NAMALWA (cell line): ENCODE measurements around the gene TEKT2.

ENCODE experiments used
- DNase-seq: peaks from one replicate; pipeline ENCODE4 v3.0.0-alpha.2; 2015; ENCODE audit warnings: low spot score

TEKT2 gene

GRCh38 chr1:36106269-36106668 is 22.4 kb downstream of the TEKT2 start:
- DNase-seq = no peak

GRCh38 chr1:36107394-36107793 is 23.5 kb downstream of the TEKT2 start:
- DNase-seq = no peak

GRCh38 chr1:36108314-36108713 is 24.4 kb downstream of the TEKT2 start:
- no peak for DNase-seq

GRCh38 chr1:36109041-36109679 is 25.3 kb downstream of the TEKT2 start:
- DNase-seq = no peak

- DNase-seq = no peak
Measured at GRCh38 chr1:36111151-36111550, 27.3 kb downstream of the TEKT2 start.

GRCh38 chr1:36112823-36113222 is 28.9 kb downstream of the TEKT2 start:
- no peak for DNase-seq

GRCh38 chr1:36114371-36114770 is 30.5 kb downstream of the TEKT2 start:
- DNase-seq = no peak

- DNase-seq = no peak
Measured at GRCh38 chr1:36115200-36115669, 31.3 kb downstream of the TEKT2 start.

- no peak for DNase-seq
Measured at GRCh38 chr1:36115931-36116330, 32.0 kb downstream of the TEKT2 start.

- DNase-seq = no peak
Measured at GRCh38 chr1:36116901-36117300, 33.0 kb downstream of the TEKT2 start.

GRCh38 chr1:36118447-36119204 is 34.7 kb downstream of the TEKT2 start:
- no peak for DNase-seq

GRCh38 chr1:36119456-36119855 is 35.6 kb downstream of the TEKT2 start:
- DNase-seq = no peak

- DNase-seq = no peak
Measured at GRCh38 chr1:36122062-36123030, 38.5 kb downstream of the TEKT2 start.

- peak; percentile 31 for DNase-seq
Measured at GRCh38 chr1:36123356-36123755, 39.5 kb downstream of the TEKT2 start.

GRCh38 chr1:36124404-36125128 is 40.7 kb downstream of the TEKT2 start:
- DNase-seq = no peak

GRCh38 chr1:36125129-36125991 is 41.5 kb downstream of the TEKT2 start, which contains the start of gene COL8A2:
TSS of gene COL8A2 (minus strand) at chr1:36125222. CDS start at chr1:36100242, 24,980 bp downstream.
- no peak for DNase-seq

- DNase-seq = no peak
Measured at GRCh38 chr1:36126005-36126716, 42.3 kb downstream of the TEKT2 start.

- no peak for DNase-seq
Measured at GRCh38 chr1:36126797-36127500, 43.1 kb downstream of the TEKT2 start.
